ENCODE results near the gene RYR1. TPM values are rescaled to one million over a fixed set of nuclear protein-coding genes. Genes with fewer than 3 reads are reported as not detected.

The RYR1 gene
- total RNA-seq, 1 donor from 2014 or later = 0.32 TPM

GRCh38 chr19:38387550-38388348 is 45.7 kb upstream of the RYR1 start, which contains the start of gene GGN:
Gene GGN (minus strand): TSS chr19:38388034. CDS start chr19:38387261, 773 bp downstream.
- Histone ChIP-seq H3K9ac (ENCODE audit: low read length) (peak within 1 kb of the TSS; percentile 90), H3K4me3 (ENCODE audit: insufficient read depth, low read depth, low read length) (peak within 1 kb of the TSS; percentile 89), H3K36me3 (ENCODE audit: insufficient read depth, low read length) (peaks cover 4% of the 10 kb centered on the region), H4K20me1 (ENCODE audit: insufficient read depth, low read length) (peaks cover 35% of the 10 kb centered on the region), H2AFZ (ENCODE audit: low read depth, low read length) (peak within 1 kb of the TSS; percentile 51), H3K27me3 (ENCODE audit: insufficient read depth, low read length) (no peaks in the 10 kb centered on the region), H3K4me1 (ENCODE audit: insufficient read depth, low read length) (peaks cover 25% of the 10 kb centered on the region), H3K9me3 (ENCODE audit: insufficient read depth, low read depth, low read length) (no peaks in the 10 kb centered on the region), H3K27ac (ENCODE audit: low read depth, low read length) (peak within 1 kb of the TSS; percentile 84), H3K4me2 (ENCODE audit: low read length) (peak within 1 kb of the TSS; percentile 97), H3K79me2 (ENCODE audit: insufficient read depth, low read length) (peaks cover 24% of the 10 kb centered on the region)
- FAIRE-seq = no peak
- TF ChIP-seq CTCF (IDR thresholded peaks at IDR 0.05; ENCODE audit: insufficient read depth, low read depth, low read length) (no peak), EZH2 (IDR thresholded peaks at IDR 0.05; ENCODE audit: insufficient read depth, low read length) (no peak)
- H3K27me3 Mint-ChIP-seq (ENCODE audit: low read depth, unreplicated experiment) = no peaks in the 10 kb centered on the region
- peak; percentile 86 for DNase-seq (ENCODE audit: low read depth)
- peak within 1 kb of the TSS; percentile 95 for H3K4me3 Mint-ChIP-seq (ENCODE audit: unreplicated experiment)
- H3K27ac Mint-ChIP-seq (ENCODE audit: unreplicated experiment) = peak within 1 kb of the TSS; percentile 97
- H3K4me1 Mint-ChIP-seq (ENCODE audit: low read depth, unreplicated experiment) = peaks cover 12% of the 10 kb centered on the region
- H3K36me3 Mint-ChIP-seq (ENCODE audit: low read depth, unreplicated experiment) = peaks cover 12% of the 10 kb centered on the region
- peaks cover 3% of the 10 kb centered on the region for H3K9me3 Mint-ChIP-seq (ENCODE audit: unreplicated experiment)

- H3K36me3 ChIP-seq (ENCODE audit: insufficient read depth, low read length) = peaks cover 9% of the 10 kb centered on the region
- Mint-ChIP-seq H3K27me3 (ENCODE audit: low read depth, unreplicated experiment) (no peaks in the 10 kb centered on the region), H3K27ac (ENCODE audit: unreplicated experiment) (peak within 1 kb of the TSS; percentile 97), H3K9me3 (ENCODE audit: unreplicated experiment) (peaks cover 3% of the 10 kb centered on the region), H3K36me3 (ENCODE audit: low read depth, unreplicated experiment) (peaks cover 14% of the 10 kb centered on the region), H3K4me3 (ENCODE audit: unreplicated experiment) (peak within 1 kb of the TSS; percentile 95), H3K4me1 (ENCODE audit: low read depth, unreplicated experiment) (peaks cover 15% of the 10 kb centered on the region)
- no peak for FAIRE-seq
- no peaks in the 10 kb centered on the region for H3K27me3 ChIP-seq (ENCODE audit: insufficient read depth, low read length)
- no peak for DNase-seq (ENCODE audit: low read depth)
- no peaks in the 10 kb centered on the region for H3K9me3 ChIP-seq (ENCODE audit: insufficient read depth, low read depth, low read length)
- H3K27ac ChIP-seq (ENCODE audit: low read depth, low read length) = peak within 1 kb of the TSS; percentile 84
- H3K79me2 ChIP-seq (ENCODE audit: insufficient read depth, low read length) = peaks cover 24% of the 10 kb centered on the region
- peak within 1 kb of the TSS; percentile 97 for H3K4me2 ChIP-seq (ENCODE audit: low read length)
- peaks cover 32% of the 10 kb centered on the region for H4K20me1 ChIP-seq (ENCODE audit: insufficient read depth, low read length)
- peak within 1 kb of the TSS; percentile 51 for H2AFZ ChIP-seq (ENCODE audit: low read depth, low read length)
- peak within 1 kb of the TSS; percentile 90 for H3K9ac ChIP-seq (ENCODE audit: low read length)
- H3K4me3 ChIP-seq (ENCODE audit: insufficient read depth, low read depth, low read length) = peak within 1 kb of the TSS; percentile 89
- peaks cover 29% of the 10 kb centered on the region for H3K4me1 ChIP-seq (ENCODE audit: insufficient read depth, low read length)
- no peak for TF ChIP-seq EZH2 (IDR thresholded peaks at IDR 0.05; ENCODE audit: insufficient read depth, low read length)
- no peak for TF ChIP-seq CTCF (IDR thresholded peaks at IDR 0.05; ENCODE audit: insufficient read depth, low read depth, low read length)
Observed at GRCh38 chr19:38388349-38389100, 45.0 kb upstream of the RYR1 start, which contains the start of gene SPRED3. Gene SPRED3 (plus strand): TSS chr19:38388697. CDS start chr19:38390303, 1,606 bp downstream.

All from astrocyte (in vitro differentiated cells and primary cell).